HepG2 (cell line): ENCODE results near the gene CABLES2. TPM values are rescaled to one million over a fixed set of nuclear protein-coding genes. Genes with fewer than 3 reads are reported as not detected.

Source experiments
- ATAC-seq: fragments of 200-7000 bp; cut with Tn5 transposase; 3 replicates; pipeline ENCODE4 v1.9.1; 2020; ENCODE audit warnings: mild to moderate bottlenecking, moderate library complexity
- BruUV-seq: library from RNA; stranded (reverse); fragments of 400-500 nt; replicated peaks from 2 replicates; lab custom pipeline; 2021; lab: Mats Ljungman, UMichigan
- CTCF ChIA-PET: fragments of 300-600 bp; formaldehyde crosslinking; extraction: SDS; loops from one replicate; lab custom pipeline; 2021; ENCODE audit warnings: low total read pairs, inconsistent platforms, low intra/inter-chr PET ratio; lab: Yijun Ruan, JAX
- POLR2A ChIA-PET: fragments of 350-600 bp; sonication (Branson Sonifier 250); formaldehyde crosslinking; loops from one replicate; lab custom pipeline; 2020; ENCODE audit warnings: antibody characterized with exemption, inconsistent platforms; lab: Yijun Ruan, JAX
- DNase-seq: peaks from one replicate; pipeline ENCODE4 v3.0.0-alpha.2; 2015; ENCODE audit warnings: low spot score
- FAIRE-seq: peaks from 3 replicates; lab custom pipeline; 2011; peaks lifted over from hg19 to GRCh38; lab: Jason Lieb, UNC
- H2AFZ ChIP-seq: one replicate; pipeline ENCODE4 v1.6.1; 2011; ENCODE audit warnings: low read length, inconsistent platforms
- H3K27ac ChIP-seq: fragments of 300-600 bp; 3 replicates; pipeline ENCODE4 v1.8.0; 2011; ENCODE audit warnings: mixed run types, mild to moderate bottlenecking, mixed read lengths, low read length, inconsistent platforms; ENCODE audit not compliant: insufficient read depth; ENCODE audit errors: extremely low read length
- H3K27me3 ChIP-seq, 2 experiments: fragments of 200-600 bp in 1 of 2; 2 replicates in 1 of 2; 3 replicates in 1 of 2; pipeline versions ENCODE4 v1.6.0 to v1.8.0; 2011; ENCODE audit warnings: low read length in 2 of 2, mild to moderate bottlenecking in 2 of 2, moderate library complexity in 2 of 2, inconsistent platforms in 1 of 2; ENCODE audit not compliant: insufficient read depth in 2 of 2, control insufficient read depth in 1 of 2
- H3K36me3 ChIP-seq, 2 experiments: fragments of 200-600 bp in 1 of 2; replicated peaks in 1 of 2; 2 replicates in 1 of 2; 3 replicates in 1 of 2; pipeline versions ENCODE4 v1.5.1 to v1.8.0; 2011; ENCODE audit warnings: low read length in 2 of 2, inconsistent platforms in 1 of 2; ENCODE audit not compliant: insufficient read depth in 2 of 2, control insufficient read depth in 1 of 2
- H3K4me1 ChIP-seq: 2 replicates; pipeline ENCODE4 v1.5.1; 2012; ENCODE audit warnings: low read length, inconsistent platforms; ENCODE audit not compliant: insufficient read depth
- H3K4me2 ChIP-seq: 2 replicates; pipeline ENCODE4 v1.6.0; 2011; ENCODE audit warnings: low read depth, low read length, inconsistent platforms
- H3K4me3 ChIP-seq, 3 experiments: fragments of 200-600 bp in 1 of 3; sonication (generic), shearing (Covaris generic) in 1 of 3; replicated peaks in 1 of 3; 2 replicates each; pipeline ENCODE4 v1.5.1; 2011 to 2016; ENCODE audit warnings: low read length in 3 of 3, inconsistent platforms in 2 of 3, low read depth in 2 of 3, mild to moderate bottlenecking in 2 of 3, control low read depth in 1 of 3, mixed read lengths in 1 of 3; ENCODE audit not compliant: insufficient read depth in 1 of 3
- H3K79me2 ChIP-seq: one replicate; pipeline ENCODE4 v1.6.1; 2011; ENCODE audit warnings: low read length, inconsistent platforms; ENCODE audit not compliant: insufficient read depth
- H3K9ac ChIP-seq: 2 replicates; pipeline ENCODE4 v1.6.0; 2011; ENCODE audit warnings: mild to moderate bottlenecking, low read depth, low read length, inconsistent platforms; ENCODE audit not compliant: insufficient read depth
- H3K9me3 ChIP-seq: 2 replicates; pipeline ENCODE4 v1.5.1; 2012; ENCODE audit warnings: mild to moderate bottlenecking, low read length
- H4K20me1 ChIP-seq: 2 replicates; pipeline ENCODE4 v1.6.0; 2011; ENCODE audit warnings: inconsistent platforms, mild to moderate bottlenecking, low read length, moderate library complexity; ENCODE audit not compliant: insufficient read depth
- HDAC6 ChIP-seq: fragments of 200-600 bp; sonication (generic); IDR thresholded peaks from 2 replicates; pipeline ENCODE4 v1.7.0; 2017; ENCODE audit warnings: mild to moderate bottlenecking, antibody characterized with exemption, low read length, low read depth
- HMG20B ChIP-seq: conservative IDR thresholded peaks from 2 replicates; pipeline ENCODE4 v1.6.1; 2016; ENCODE audit warnings: missing genetic modification reagents, missing compliant biosample characterization
- HNRNPL ChIP-seq: fragments of 200-400 bp; formaldehyde crosslinking; IDR thresholded peaks from 2 replicates; pipeline ENCODE4 v1.6.1; 2017; ENCODE audit warnings: mild to moderate bottlenecking, low read depth, low read length
- MLX ChIP-seq: IDR thresholded peaks from 2 replicates; pipeline ENCODE4 v1.6.1; 2016
- THAP11 ChIP-seq: IDR thresholded peaks from 2 replicates; pipeline ENCODE4 v1.6.1; 2016; ENCODE audit warnings: missing biosample characterization, missing genetic modification reagents
- ZFAT ChIP-seq: sonication (generic); formaldehyde crosslinking; conservative IDR thresholded peaks from 2 replicates; pipeline ENCODE4 v1.8.1; 2023; ENCODE audit warnings: missing genetic modification reagents, inconsistent platforms
- ZNF614 ChIP-seq: IDR thresholded peaks from 2 replicates; pipeline ENCODE4 v1.6.1; 2018; ENCODE audit warnings: missing biosample characterization, missing genetic modification reagents, inconsistent platforms, borderline replicate concordance
- ZNF678 ChIP-seq: sonication (generic); formaldehyde crosslinking; IDR thresholded peaks from 2 replicates; pipeline ENCODE4 v1.4.0; 2020; ENCODE audit warnings: mild to moderate bottlenecking, missing genetic modification reagents
- ZSCAN20 ChIP-seq: sonication (generic); formaldehyde crosslinking; IDR thresholded peaks from 2 replicates; pipeline ENCODE4 v1.4.0; 2020; ENCODE audit warnings: missing genetic modification reagents, mild to moderate bottlenecking, borderline replicate concordance
- ZZZ3 ChIP-seq: sonication (generic); formaldehyde crosslinking; IDR thresholded peaks from 2 replicates; pipeline ENCODE4 v1.4.0; 2020; ENCODE audit warnings: missing genetic modification reagents, mild to moderate bottlenecking, borderline replicate concordance
- WGBS: methylation state at CpG from one replicate; pipeline ENCODE4 v1.1.6; 2017; ENCODE audit warnings: low lambda C conversion rate; 5-methylcytosine and 5-hydroxymethylcytosine counted together
- in situ Hi-C: cut with HindIII; loops from 2 replicates; pipeline ENCODE4 v1.10.0; 2017; ENCODE audit warnings: low pct_unique_long_range_greater_than_20kb; ENCODE audit not compliant: extremely low pct_ligation_motif_present
- intact Hi-C: fragments of 100-400 bp; cut with micrococcal nuclease; formaldehyde crosslinking; loops from one replicate; pipeline ENCODE4 v1.10.0; 2022; ENCODE audit not compliant: unreplicated experiment
- polyA plus RNA-seq, 8 experiments: library from polyadenylated mRNA; depleted of rRNA in 3 of 8; stranded (reverse) in 7 of 8; unstranded in 1 of 8; fragments of >200 nt; fragmentation: Illumina TruSeq in 4 of 8; extraction: Trizol in 4 of 8; gene quantifications; 2 replicates each; pipeline versions ENCODE4 v1.2.1 to v1.2.3, GENCODE V29; 2011 to 2016; ENCODE audit warnings: low read depth in 4 of 8, missing spikeins in 1 of 8, mixed read lengths in 1 of 8; ENCODE audit not compliant: insufficient read depth in 1 of 8
- total RNA-seq, 5 experiments: library from RNA; depleted of rRNA; stranded (reverse); fragments of >200 nt; fragmentation: Illumina TruSeq; extraction: Trizol; gene quantifications; 2 replicates each; pipeline ENCODE4 v1.2.3, GENCODE V29; 2016; ENCODE audit warnings: low read depth in 1 of 5
- TF ChIP-seq, protein P1 (sequence below): sonication (generic); formaldehyde crosslinking; IDR thresholded peaks from 2 replicates; pipeline ENCODE4 v1.4.0; 2020; ENCODE audit warnings: missing genetic modification reagents
- TF ChIP-seq, protein P2 (sequence below): sonication (generic); formaldehyde crosslinking; conservative IDR thresholded peaks from 2 replicates; pipeline ENCODE4 v1.4.0; 2020; ENCODE audit warnings: mild to moderate bottlenecking, missing genetic modification reagents, moderate library complexity
- TF ChIP-seq, protein P3 (sequence below): sonication (generic); formaldehyde crosslinking; IDR thresholded peaks from 2 replicates; pipeline ENCODE4 v1.5.0; 2020; ENCODE audit warnings: mild to moderate bottlenecking, missing genetic modification reagents, moderate library complexity

CABLES2 gene
- total and polyA plus RNA-seq, 2 of the 13 experiments (the other 11 are each of a cell fraction or from before 2014, with no cell fraction given), result 5.2 to 9.7 TPM

DNA sequence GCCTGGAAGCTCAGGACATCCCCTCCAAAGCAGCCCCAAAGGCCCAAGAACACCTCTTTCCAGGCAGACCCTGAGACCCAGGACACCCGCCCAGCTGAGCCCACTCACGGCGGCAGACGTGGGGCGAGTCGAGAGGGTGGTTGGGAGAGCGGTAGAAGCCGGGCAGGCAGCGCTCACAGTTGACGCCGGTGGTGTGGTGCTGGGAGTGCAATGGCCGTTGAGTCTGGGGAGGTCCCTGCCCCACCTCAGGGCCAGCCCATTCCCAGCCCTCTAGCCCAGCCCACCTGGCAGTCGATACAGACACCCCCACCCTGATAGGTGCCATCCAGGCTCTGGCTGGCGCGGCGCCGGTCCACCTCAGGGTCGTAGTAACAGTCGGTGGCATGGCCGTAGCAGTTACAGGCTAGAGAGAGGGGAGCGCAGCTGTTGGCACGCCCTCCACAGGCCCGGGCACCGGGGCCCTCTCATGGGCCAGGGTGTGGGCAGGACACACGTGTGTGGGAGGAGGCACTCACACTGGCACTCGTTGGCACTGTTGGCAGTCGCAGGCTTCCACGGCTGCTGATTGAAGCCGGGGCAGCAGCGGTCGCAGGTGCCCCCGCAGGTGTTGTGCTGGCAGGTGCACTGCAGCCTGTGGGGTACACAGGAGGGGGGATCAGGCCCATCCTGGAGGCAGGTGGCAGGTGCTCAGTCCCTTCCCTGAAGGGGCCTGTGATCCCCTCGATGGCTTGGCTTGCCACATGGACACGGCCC, 60.5 kb downstream of the CABLES2 start:
- no peak overlapping the region for H3K9ac ChIP-seq
- no peaks in the 10 kb centered on the region for H3K79me2 ChIP-seq
- intact Hi-C loops, result no loop called here
- peaks cover 3% of the 10 kb centered on the region; the same call in 1 of the 2 replicates for H4K20me1 ChIP-seq
- H3K4me3 ChIP-seq, result no peak overlapping the region
- H3K36me3 ChIP-seq, result peaks cover 27 to 47% of the 10 kb centered on the region in 2 experiments
- ATAC-seq (peak; percentile 4; the same call in 2 of the 3 replicates), FAIRE-seq (no peak), DNase-seq (no peak)
- H3K27ac ChIP-seq, result no peak overlapping the region
- ChIA-PET CTCF (interaction anchor here (1.3 kb wide), 1 partner anchor 29 kb away, joined by 3 read pairs; no protein-coding TSS in a partner anchor), POLR2A (interaction anchor here (1.4 to 2.3 kb wide), 3 partner anchors 22 to 29 kb away, joined by 4 to 12 read pairs (median 5); partner anchors contain the start of gene LAMA5)
- no peaks in the 10 kb centered on the region for H3K27me3 ChIP-seq
- BruUV-seq, result no TSS peak
- H2AFZ ChIP-seq, result no peak overlapping the region
- no peak overlapping the region for H3K4me2 ChIP-seq
- peaks cover 31% of the 10 kb centered on the region for H3K4me1 ChIP-seq
- WGBS, result 97% methylated on average over 29 of the region's 34 CpGs
- no peaks in the 10 kb centered on the region for H3K9me3 ChIP-seq
- in situ Hi-C loops, result no loop called here
- no peak for TF ChIP-seq ZZZ3 (CRISPR knock-in tag)
- no peak for TF ChIP-seq HMG20B (CRISPR knock-in tag)
- no peak for TF ChIP-seq ZNF614 (CRISPR knock-in tag)
- TF ChIP-seq, protein P1, sequence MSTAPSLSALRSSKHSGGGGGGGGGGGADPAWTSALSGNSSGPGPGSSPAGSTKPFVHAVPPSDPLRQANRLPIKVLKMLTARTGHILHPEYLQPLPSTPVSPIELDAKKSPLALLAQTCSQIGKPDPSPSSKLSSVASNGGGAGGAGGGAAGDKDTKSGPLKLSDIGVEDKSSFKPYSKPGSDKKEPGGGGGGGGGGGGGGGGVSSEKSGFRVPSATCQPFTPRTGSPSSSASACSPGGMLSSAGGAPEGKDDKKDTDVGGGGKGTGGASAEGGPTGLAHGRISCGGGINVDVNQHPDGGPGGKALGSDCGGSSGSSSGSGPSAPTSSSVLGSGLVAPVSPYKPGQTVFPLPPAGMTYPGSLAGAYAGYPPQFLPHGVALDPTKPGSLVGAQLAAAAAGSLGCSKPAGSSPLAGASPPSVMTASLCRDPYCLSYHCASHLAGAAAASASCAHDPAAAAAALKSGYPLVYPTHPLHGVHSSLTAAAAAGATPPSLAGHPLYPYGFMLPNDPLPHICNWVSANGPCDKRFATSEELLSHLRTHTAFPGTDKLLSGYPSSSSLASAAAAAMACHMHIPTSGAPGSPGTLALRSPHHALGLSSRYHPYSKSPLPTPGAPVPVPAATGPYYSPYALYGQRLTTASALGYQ (CRISPR knock-in tag), result no peak
- TF ChIP-seq HDAC6, result no peak
- no peak for TF ChIP-seq ZSCAN20
- no peak for TF ChIP-seq ZFAT
- TF ChIP-seq ZNF678 (CRISPR knock-in tag), result no peak
- no peak for TF ChIP-seq MLX (CRISPR knock-in tag)
- TF ChIP-seq, protein P2, sequence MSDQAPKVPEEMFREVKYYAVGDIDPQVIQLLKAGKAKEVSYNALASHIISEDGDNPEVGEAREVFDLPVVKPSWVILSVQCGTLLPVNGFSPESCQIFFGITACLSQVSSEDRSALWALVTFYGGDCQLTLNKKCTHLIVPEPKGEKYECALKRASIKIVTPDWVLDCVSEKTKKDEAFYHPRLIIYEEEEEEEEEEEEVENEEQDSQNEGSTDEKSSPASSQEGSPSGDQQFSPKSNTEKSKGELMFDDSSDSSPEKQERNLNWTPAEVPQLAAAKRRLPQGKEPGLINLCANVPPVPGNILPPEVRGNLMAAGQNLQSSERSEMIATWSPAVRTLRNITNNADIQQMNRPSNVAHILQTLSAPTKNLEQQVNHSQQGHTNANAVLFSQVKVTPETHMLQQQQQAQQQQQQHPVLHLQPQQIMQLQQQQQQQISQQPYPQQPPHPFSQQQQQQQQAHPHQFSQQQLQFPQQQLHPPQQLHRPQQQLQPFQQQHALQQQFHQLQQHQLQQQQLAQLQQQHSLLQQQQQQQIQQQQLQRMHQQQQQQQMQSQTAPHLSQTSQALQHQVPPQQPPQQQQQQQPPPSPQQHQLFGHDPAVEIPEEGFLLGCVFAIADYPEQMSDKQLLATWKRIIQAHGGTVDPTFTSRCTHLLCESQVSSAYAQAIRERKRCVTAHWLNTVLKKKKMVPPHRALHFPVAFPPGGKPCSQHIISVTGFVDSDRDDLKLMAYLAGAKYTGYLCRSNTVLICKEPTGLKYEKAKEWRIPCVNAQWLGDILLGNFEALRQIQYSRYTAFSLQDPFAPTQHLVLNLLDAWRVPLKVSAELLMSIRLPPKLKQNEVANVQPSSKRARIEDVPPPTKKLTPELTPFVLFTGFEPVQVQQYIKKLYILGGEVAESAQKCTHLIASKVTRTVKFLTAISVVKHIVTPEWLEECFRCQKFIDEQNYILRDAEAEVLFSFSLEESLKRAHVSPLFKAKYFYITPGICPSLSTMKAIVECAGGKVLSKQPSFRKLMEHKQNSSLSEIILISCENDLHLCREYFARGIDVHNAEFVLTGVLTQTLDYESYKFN (CRISPR knock-in tag), result no peak
- TF ChIP-seq THAP11, result no peak
- TF ChIP-seq, protein P3, sequence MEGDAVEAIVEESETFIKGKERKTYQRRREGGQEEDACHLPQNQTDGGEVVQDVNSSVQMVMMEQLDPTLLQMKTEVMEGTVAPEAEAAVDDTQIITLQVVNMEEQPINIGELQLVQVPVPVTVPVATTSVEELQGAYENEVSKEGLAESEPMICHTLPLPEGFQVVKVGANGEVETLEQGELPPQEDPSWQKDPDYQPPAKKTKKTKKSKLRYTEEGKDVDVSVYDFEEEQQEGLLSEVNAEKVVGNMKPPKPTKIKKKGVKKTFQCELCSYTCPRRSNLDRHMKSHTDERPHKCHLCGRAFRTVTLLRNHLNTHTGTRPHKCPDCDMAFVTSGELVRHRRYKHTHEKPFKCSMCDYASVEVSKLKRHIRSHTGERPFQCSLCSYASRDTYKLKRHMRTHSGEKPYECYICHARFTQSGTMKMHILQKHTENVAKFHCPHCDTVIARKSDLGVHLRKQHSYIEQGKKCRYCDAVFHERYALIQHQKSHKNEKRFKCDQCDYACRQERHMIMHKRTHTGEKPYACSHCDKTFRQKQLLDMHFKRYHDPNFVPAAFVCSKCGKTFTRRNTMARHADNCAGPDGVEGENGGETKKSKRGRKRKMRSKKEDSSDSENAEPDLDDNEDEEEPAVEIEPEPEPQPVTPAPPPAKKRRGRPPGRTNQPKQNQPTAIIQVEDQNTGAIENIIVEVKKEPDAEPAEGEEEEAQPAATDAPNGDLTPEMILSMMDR, result no peak
- peak; percentile 62; the same call in 1 of the 2 replicates for TF ChIP-seq HNRNPL
